Naive thymus-derived CD4-positive, alpha-beta T cell (primary cell): ENCODE data around the gene CTR9. TPM values are rescaled to one million over a fixed set of nuclear protein-coding genes. Genes with fewer than 3 reads are reported as not detected.

Experiments
- ATAC-seq: fragments of 150-1000 bp; cut with Tn5 transposase; 2 replicates; pipeline ENCODE4 v1.10.0; 2021; ENCODE audit warnings: mild to moderate bottlenecking, moderate library complexity
- CTCF ChIA-PET: fragments of 350-600 bp; sonication (Branson Sonifier 250); formaldehyde crosslinking; loops from one replicate; lab custom pipeline; 2021; ENCODE audit warnings: antibody characterized with exemption; lab: Charles Lee
- POLR2A ChIA-PET: fragments of 350-600 bp; sonication (Branson Sonifier 250); formaldehyde crosslinking; loops from one replicate; lab custom pipeline; 2021; ENCODE audit warnings: antibody characterized with exemption, inconsistent platforms; lab: Charles Lee
- DNase-seq, 9 donors: peaks; one replicate each; pipeline versions ENCODE4 v3.0.0 to v3.0.0-alpha.2; 2020 to 2022; ENCODE audit warnings: mixed read lengths in 1 of 9
- H3K27ac ChIP-seq: one replicate; pipeline ENCODE4 v1.7.0; 2013; ENCODE audit warnings: mild to moderate bottlenecking, low read depth, low read length, moderate library complexity
- H3K27me3 ChIP-seq, 2 donors: one replicate each; pipeline ENCODE4 v1.7.0; 2013; ENCODE audit warnings: low read length in 2 of 2, mild to moderate bottlenecking in 2 of 2, moderate library complexity in 2 of 2; ENCODE audit not compliant: control insufficient read depth in 2 of 2, insufficient read depth in 2 of 2
- H3K36me3 ChIP-seq, 3 experiments: 1 replicate in 2 of 3; 2 replicates in 1 of 3; pipeline ENCODE4 v1.7.0; 2013; ENCODE audit warnings: low read length in 3 of 3, mild to moderate bottlenecking in 3 of 3, moderate library complexity in 1 of 3; ENCODE audit not compliant: insufficient read depth in 3 of 3, control insufficient read depth in 2 of 3
- H3K4me1 ChIP-seq, 2 donors: one replicate each; pipeline ENCODE4 v1.7.0; 2013; ENCODE audit warnings: low read length in 2 of 2, mild to moderate bottlenecking in 2 of 2, moderate library complexity in 1 of 2; ENCODE audit not compliant: control insufficient read depth in 2 of 2, insufficient read depth in 2 of 2
- H3K4me3 ChIP-seq: 2 replicates; pipeline ENCODE4 v1.7.0; 2013; ENCODE audit warnings: mild to moderate bottlenecking, low read length
- H3K9me3 ChIP-seq, 3 experiments: 1 replicate in 2 of 3; 2 replicates in 1 of 3; pipeline ENCODE4 v1.7.0; 2013; ENCODE audit warnings: low read length in 3 of 3; ENCODE audit not compliant: control insufficient read depth in 2 of 3
- H3K27ac Mint-ChIP-seq, 9 donors: one replicate each; pipeline ENCODE4 v1.8.0; 2020 to 2022; ENCODE audit warnings: mixed read lengths in 9 of 9, mild to moderate bottlenecking in 8 of 9, moderate library complexity in 5 of 9, inconsistent platforms in 2 of 9
- H3K27me3 Mint-ChIP-seq, 5 donors: one replicate each; pipeline ENCODE4 v1.8.0; 2021 to 2022; ENCODE audit warnings: mixed read lengths in 5 of 5, mild to moderate bottlenecking in 1 of 5
- H3K36me3 Mint-ChIP-seq, 5 donors: one replicate each; pipeline ENCODE4 v1.8.0; 2020 to 2022; ENCODE audit warnings: mixed read lengths in 5 of 5, mild to moderate bottlenecking in 3 of 5, inconsistent platforms in 1 of 5
- H3K4me1 Mint-ChIP-seq, 7 donors: one replicate each; pipeline ENCODE4 v1.8.0; 2020 to 2022; ENCODE audit warnings: mixed read lengths in 7 of 7, mild to moderate bottlenecking in 3 of 7, inconsistent platforms in 1 of 7
- H3K4me3 Mint-ChIP-seq, 10 donors: one replicate each; pipeline ENCODE4 v1.8.0; 2020 to 2022; ENCODE audit warnings: mild to moderate bottlenecking in 10 of 10, mixed read lengths in 10 of 10, moderate library complexity in 6 of 10, inconsistent platforms in 2 of 10
- H3K9me3 Mint-ChIP-seq, 11 donors: one replicate each; pipeline ENCODE4 v1.8.0; 2020 to 2022; ENCODE audit warnings: mixed read lengths in 11 of 11, mild to moderate bottlenecking in 4 of 11, inconsistent platforms in 1 of 11, moderate library complexity in 1 of 11
- intact Hi-C, 2 donors: fragments of 100-400 bp; cut with micrococcal nuclease; formaldehyde crosslinking; loops; one replicate each; pipeline ENCODE4 v1.15.1; 2023
- polyA plus RNA-seq, 2 donors: library from polyadenylated mRNA; unstranded; fragments of 300-500 nt; fragmentation: Illumina TruSeq; gene quantifications; one replicate each; pipeline ENCODE4 v1.2.3, GENCODE V29; 2021
- total RNA-seq, 6 experiments: library from RNA in 5 of 6; stranded (reverse) in 5 of 6; gene quantifications; 1 replicate in 5 of 6; 2 replicates in 1 of 6; pipeline ENCODE4 v1.2.3 and lab custom pipeline; 2021 to 2026

Gene CTR9
- total and polyA plus RNA-seq, 7 experiments from 2014 or later, result 23.8 to 70.3 (median 51.7) TPM

GRCh38 chr11:10727146-10727851 is 23.7 kb upstream of the CTR9 start:
- Histone ChIP-seq H3K27ac (no peak overlapping the region), H3K4me3 (no peak overlapping the region), H3K4me1 (peaks cover 0 to 13% of the 10 kb centered on the region in 2 donors), H3K36me3 (no peaks in the 10 kb centered on the region), H3K9me3 (no peaks in the 10 kb centered on the region), H3K27me3 (no peaks in the 10 kb centered on the region)
- H3K9me3 Mint-ChIP-seq, result no peaks in the 10 kb centered on the region
- ATAC-seq (no peak), DNase-seq (no peak)
- intact Hi-C loops, result no loop called here
- peaks cover 4 to 23% (median 17%) of the 10 kb centered on the region in 5 donors for H3K27me3 Mint-ChIP-seq
- peaks cover 0 to 2% (median 0%) of the 10 kb centered on the region in 5 donors for H3K36me3 Mint-ChIP-seq
- H3K27ac Mint-ChIP-seq, result peak overlapping the region in 1 of 9 donors; percentile 15
- H3K4me3 Mint-ChIP-seq, result no peak overlapping the region
- CTCF ChIA-PET, result interaction anchor here (1.1 to 1.3 kb wide), 2 partner anchors 15 to 321 kb away, joined by 3 to 4 read pairs; no protein-coding TSS in a partner anchor
- POLR2A ChIA-PET, result interaction anchor here (0.6 to 1.3 kb wide), 3 partner anchors 314 to 808 kb away, joined by 3 to 5 read pairs (median 3); no protein-coding TSS in a partner anchor
- peaks cover 15 to 21% (median 20%) of the 10 kb centered on the region in 7 donors for H3K4me1 Mint-ChIP-seq

DNA sequence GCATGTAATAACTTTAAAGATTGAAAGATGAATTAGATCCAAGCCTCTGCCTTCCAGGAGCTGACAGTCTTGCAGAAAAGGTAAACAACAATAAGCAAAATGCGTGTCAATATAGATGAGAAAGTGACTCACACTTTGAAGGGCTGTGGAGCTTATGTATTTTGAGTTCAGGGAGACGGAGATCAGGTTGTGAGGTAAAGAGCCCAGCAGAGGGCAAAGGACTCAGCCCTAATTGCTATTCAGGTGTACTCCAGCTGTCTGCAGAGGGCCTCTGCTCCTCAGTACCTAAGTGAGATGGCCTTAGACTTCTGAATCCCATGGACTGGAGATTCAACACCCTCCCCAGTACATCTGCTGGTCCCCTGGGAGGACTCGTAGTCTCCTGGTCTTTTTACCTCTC is 22.9 kb upstream of the CTR9 start:
- Histone ChIP-seq H3K27ac (no peak overlapping the region), H3K9me3 (no peaks in the 10 kb centered on the region), H3K4me3 (no peak overlapping the region), H3K4me1 (peaks cover 0 to 13% of the 10 kb centered on the region in 2 donors), H3K27me3 (no peaks in the 10 kb centered on the region), H3K36me3 (no peaks in the 10 kb centered on the region)
- H3K27ac Mint-ChIP-seq, result no peak overlapping the region
- POLR2A ChIA-PET, result interaction anchor here (1.3 kb wide), 1 partner anchor 315 kb away, joined by 5 read pairs; no protein-coding TSS in a partner anchor
- DNase-seq (no peak), ATAC-seq (no peak)
- intact Hi-C loops, result no loop called here
- peaks cover 0 to 2% (median 0%) of the 10 kb centered on the region in 5 donors for H3K36me3 Mint-ChIP-seq
- CTCF ChIA-PET, result no interaction called here
- peaks cover 4 to 25% (median 18%) of the 10 kb centered on the region in 5 donors for H3K27me3 Mint-ChIP-seq
- H3K9me3 Mint-ChIP-seq, result no peaks in the 10 kb centered on the region
- peaks cover 15 to 21% (median 20%) of the 10 kb centered on the region in 7 donors for H3K4me1 Mint-ChIP-seq
- H3K4me3 Mint-ChIP-seq, result no peak overlapping the region

DNA sequence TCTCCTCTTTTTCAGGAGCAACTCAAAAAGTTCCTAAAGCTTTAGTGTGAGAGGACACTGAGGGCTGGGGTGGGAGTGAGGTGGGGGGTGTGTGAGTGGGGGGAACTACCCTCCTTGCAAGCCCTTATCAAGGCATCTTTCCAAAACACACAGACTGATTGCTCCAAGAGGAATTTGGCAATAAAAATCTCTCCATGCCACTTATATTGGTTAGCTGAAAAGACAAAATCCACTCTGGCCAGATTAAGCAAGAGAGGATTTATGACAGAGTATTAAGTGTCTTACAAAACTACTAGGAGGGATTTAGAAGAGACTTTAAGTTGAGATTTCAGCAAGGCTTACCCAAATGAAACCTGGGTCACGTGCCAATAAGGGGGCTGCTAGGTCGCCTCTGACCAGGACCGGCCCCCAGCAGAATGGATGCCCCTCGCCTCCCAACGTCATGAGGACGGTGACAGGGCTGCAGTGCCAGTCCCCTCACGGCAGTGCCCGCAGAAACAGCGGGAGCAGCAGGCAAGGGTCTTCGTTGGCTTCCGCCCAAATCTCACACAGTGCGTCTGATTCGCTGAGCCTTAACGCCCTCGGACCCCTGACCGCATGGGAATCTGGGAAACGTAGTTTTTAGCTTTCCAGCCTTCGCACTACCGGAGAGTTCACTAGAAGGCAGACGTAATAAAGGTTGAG is 22.1 kb upstream of the CTR9 start:
- Mint-ChIP-seq H3K27me3 (peaks cover 4 to 26% (median 18%) of the 10 kb centered on the region in 5 donors), H3K4me3 (no peak overlapping the region), H3K4me1 (peaks cover 15 to 21% (median 20%) of the 10 kb centered on the region in 7 donors), H3K27ac (no peak overlapping the region), H3K36me3 (peaks cover 0 to 2% (median 0%) of the 10 kb centered on the region in 5 donors), H3K9me3 (no peaks in the 10 kb centered on the region)
- Histone ChIP-seq H3K4me3 (no peak overlapping the region), H3K9me3 (no peaks in the 10 kb centered on the region), H3K27me3 (no peaks in the 10 kb centered on the region), H3K4me1 (peaks cover 0 to 13% of the 10 kb centered on the region in 2 donors), H3K36me3 (no peaks in the 10 kb centered on the region), H3K27ac (no peak overlapping the region)
- intact Hi-C loops, result no loop called here
- ATAC-seq, result no peak
- DNase-seq, result no peak
- ChIA-PET POLR2A (interaction anchor here (1.3 kb wide), 1 partner anchor 315 kb away, joined by 5 read pairs; no protein-coding TSS in a partner anchor), CTCF (interaction anchor here (0.6 kb wide), 1 partner anchor 350 kb away, joined by 3 read pairs; no protein-coding TSS in a partner anchor)

- H3K36me3 Mint-ChIP-seq, result peaks cover 0 to 2% (median 0%) of the 10 kb centered on the region in 5 donors
- peaks cover 9 to 19% (median 16%) of the 10 kb centered on the region in 7 donors for H3K4me1 Mint-ChIP-seq
- intact Hi-C loops, result no loop called here
- no peak overlapping the region for H3K4me3 Mint-ChIP-seq
- CTCF ChIA-PET, result interaction anchor here (0.5 to 0.6 kb wide), 2 partner anchors 879 to 1571 kb away, joined by 4 to 8 read pairs; no protein-coding TSS in a partner anchor
- peaks cover 4 to 24% (median 18%) of the 10 kb centered on the region in 5 donors for H3K27me3 Mint-ChIP-seq
- H3K4me3 ChIP-seq, result no peak overlapping the region
- H3K9me3 Mint-ChIP-seq, result no peaks in the 10 kb centered on the region
- no peak overlapping the region for H3K27ac ChIP-seq
- H3K9me3 ChIP-seq, result no peaks in the 10 kb centered on the region
- H3K4me1 ChIP-seq, result peaks cover 0 to 11% of the 10 kb centered on the region in 2 donors
- POLR2A ChIA-PET, result no interaction called here
- no peak for DNase-seq
- ATAC-seq, result peak; percentile 42
- no peak overlapping the region for H3K27ac Mint-ChIP-seq
- no peaks in the 10 kb centered on the region for H3K27me3 ChIP-seq
- no peaks in the 10 kb centered on the region for H3K36me3 ChIP-seq
These were observed 20.9 kb upstream of the CTR9 start for GRCh38 chr11:10730151-10730550.

DNA sequence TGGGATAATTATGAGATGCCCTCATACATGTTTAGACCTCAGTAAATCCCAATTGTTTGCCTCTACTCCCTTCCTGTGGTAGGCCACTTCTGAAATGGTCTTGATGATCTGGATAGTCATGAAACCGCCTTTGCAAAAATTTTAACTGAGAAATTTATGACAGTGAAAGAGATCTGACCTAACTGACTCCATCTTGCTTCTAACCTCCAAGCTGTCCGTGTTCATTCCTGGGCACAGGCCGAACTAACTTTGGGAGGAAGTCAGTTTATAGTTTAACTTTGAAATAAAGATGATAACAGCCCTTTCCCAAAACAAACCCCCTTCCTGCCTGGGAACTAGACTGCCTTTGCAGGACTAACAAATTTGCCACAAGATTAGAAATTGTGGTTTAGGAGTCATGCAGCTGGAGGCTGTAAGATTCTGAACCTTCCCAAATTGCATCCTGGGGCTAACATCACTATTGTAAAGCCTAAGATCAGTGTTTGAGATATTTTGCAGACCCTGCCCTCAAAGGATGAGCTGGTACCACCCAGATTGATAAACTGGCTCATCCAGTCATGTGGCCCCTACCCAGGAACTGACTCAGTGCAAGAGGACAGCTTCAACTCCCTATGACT is 19.9 kb upstream of the CTR9 start:
- intact Hi-C loops, result no loop called here

More for the DNA sequence above, 19.9 kb upstream of the CTR9 start:
- Mint-ChIP-seq H3K4me1 (peaks cover 2 to 15% (median 12%) of the 10 kb centered on the region in 7 donors), H3K27me3 (peaks cover 4 to 24% (median 18%) of the 10 kb centered on the region in 5 donors), H3K27ac (no peak overlapping the region), H3K9me3 (no peaks in the 10 kb centered on the region), H3K4me3 (no peak overlapping the region), H3K36me3 (peaks cover 0 to 2% (median 0%) of the 10 kb centered on the region in 5 donors)
- ATAC-seq (no peak), DNase-seq (no peak)
- H3K27ac ChIP-seq, result no peak overlapping the region
- peaks cover under 1 to 4% of the 10 kb centered on the region in 2 donors for H3K4me1 ChIP-seq
- no peaks in the 10 kb centered on the region for H3K9me3 ChIP-seq
- no peaks in the 10 kb centered on the region for H3K36me3 ChIP-seq
- CTCF ChIA-PET, result interaction anchor here (0.7 to 2.2 kb wide), 2 partner anchors 230 to 318 kb away, joined by 4 to 10 read pairs; no protein-coding TSS in a partner anchor
- POLR2A ChIA-PET, result no interaction called here
- no peak overlapping the region for H3K4me3 ChIP-seq
- no peaks in the 10 kb centered on the region for H3K27me3 ChIP-seq
